Measurements from ENCODE around the gene CACNA1A.

Gene CACNA1A

DNA sequence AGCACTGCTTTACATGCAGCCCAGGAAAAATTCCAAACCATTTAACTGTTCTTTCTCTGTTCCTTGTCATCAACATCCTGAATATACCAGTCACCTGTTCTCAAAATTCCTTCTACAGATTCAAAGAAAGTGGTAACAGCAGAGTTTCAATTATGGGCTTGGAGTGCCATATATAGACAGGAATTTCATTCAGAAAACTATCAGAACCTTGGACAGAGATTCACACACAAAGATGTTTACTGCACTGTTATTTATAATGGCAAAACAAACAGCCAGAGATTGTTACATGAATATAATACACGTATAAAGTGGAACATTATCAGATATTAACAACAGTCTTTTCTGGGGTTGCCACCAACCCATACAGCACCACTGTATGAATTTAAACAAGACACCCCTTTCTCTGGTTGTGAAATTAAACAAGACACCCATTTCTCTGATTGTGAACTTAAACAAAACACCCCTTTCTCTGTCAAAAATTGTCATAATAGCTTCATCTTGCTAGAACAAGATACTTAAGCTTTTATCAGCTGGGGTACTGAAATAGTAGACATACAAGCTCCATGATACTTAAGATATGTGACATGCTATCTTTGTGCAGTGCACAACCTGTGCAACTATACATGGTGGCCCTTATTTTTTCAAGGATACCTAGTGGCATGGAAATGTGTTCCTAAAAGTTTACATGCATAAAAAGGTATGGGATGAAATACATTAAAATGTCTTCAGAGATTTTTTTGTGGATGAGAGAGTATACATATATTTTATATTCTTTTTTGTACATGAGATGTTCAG is 12.6 kb downstream of the CACNA1A start:
- no peak for TF ChIP-seq CTCF (IDR thresholded peaks at IDR 0.05; ENCODE audit: extremely low read depth, missing control alignments)
- no peak for DNase-seq (ENCODE audit: low spot score)

DNA sequence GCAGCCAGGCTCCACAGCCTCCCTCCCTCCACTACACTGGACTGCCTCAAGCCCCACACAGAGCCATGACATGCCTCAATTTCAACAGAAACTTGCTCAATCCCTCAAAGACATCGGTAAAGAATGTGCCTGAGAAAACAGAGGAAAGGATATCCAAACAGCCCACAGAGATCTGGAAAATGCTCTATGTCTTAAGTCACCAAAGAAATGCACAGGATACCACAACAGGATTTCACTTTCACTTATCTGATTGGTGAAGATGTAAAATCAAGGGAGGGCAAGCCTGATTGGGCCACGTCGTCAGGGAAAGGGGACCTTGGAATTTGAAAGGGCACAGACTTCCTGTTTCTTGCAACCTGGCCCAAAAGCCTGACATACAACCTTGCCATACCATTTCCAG is 14.2 kb downstream of the CACNA1A start:
- DNase-seq (ENCODE audit: low spot score), result no peak

GRCh38 chr19:13487985-13488384 is 18.3 kb downstream of the CACNA1A start:
- DNase-seq (ENCODE audit: low spot score), result no peak
- TF ChIP-seq CTCF (IDR thresholded peaks at IDR 0.05; ENCODE audit: extremely low read depth, missing control alignments), result no peak

More for the DNA sequence above, 14.2 kb downstream of the CACNA1A start:
- TF ChIP-seq CTCF (IDR thresholded peaks at IDR 0.05; ENCODE audit: extremely low read depth, missing control alignments), result no peak

GRCh38 chr19:13484166-13484565 is 22.1 kb downstream of the CACNA1A start:
- no peak for TF ChIP-seq CTCF (IDR thresholded peaks at IDR 0.05; ENCODE audit: extremely low read depth, missing control alignments)
- DNase-seq (ENCODE audit: low spot score), result no peak

DNA sequence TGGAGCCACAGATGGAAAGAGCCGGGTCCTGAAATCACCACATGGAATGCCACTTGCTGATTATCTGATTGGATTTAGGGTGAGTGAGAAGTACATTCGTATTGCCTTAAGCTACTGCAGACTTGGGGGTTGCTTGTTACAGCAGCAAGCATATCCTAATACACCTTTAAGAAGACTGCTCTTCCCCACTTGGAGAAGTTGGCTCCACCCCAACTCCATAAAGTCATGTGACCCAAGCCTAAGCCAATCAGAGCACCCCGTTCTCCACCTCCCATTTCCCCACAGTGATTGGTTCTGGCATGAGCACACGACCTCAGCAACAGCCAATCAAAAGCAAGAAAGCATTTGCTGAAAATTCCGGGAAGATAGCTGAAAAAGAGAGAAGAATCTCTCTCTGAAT is 23.1 kb downstream of the CACNA1A start:
- TF ChIP-seq CTCF (IDR thresholded peaks at IDR 0.05; ENCODE audit: extremely low read depth, missing control alignments), result no peak
- DNase-seq (ENCODE audit: low spot score), result no peak

DNA sequence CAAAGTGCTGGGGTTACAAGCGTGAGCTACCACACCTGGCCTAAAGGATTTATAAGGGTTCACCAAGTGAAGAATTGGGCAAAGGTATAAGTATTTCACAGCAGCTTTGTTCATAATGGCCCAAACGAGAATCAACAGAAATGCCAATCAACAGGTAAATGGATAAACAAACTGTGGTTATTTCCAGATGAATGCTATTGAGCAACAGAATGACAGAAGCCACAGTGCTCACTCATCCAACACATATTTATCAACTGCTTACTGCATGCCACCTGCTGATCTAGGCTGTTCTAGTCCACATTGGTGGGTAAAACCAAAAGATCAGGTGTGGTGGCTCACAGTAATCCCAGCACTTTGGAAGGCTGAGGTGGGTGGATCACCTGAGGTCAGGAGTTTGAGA is 27.7 kb downstream of the CACNA1A start:
- TF ChIP-seq CTCF (IDR thresholded peaks at IDR 0.05; ENCODE audit: extremely low read depth, missing control alignments), result no peak

DNA sequence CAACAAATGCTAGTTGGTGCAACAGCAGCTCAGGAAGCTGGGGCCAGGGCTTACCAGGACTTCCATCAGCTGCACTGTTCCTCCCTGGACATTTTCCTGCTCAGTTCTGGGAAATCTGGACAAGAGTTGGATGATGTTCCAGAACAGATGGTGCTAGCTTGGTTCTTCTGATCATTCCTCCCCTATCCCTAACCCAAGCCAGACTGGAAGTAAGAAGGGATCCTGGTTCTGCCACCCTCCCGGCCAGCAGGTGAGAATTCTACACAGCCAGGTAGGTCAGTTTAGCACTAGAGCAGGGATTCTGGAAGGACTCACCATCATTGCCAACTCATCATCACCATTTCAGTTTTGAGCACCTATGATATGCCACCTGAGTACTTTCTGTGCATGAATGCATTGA is 30.2 kb downstream of the CACNA1A start:
- TF ChIP-seq CTCF (IDR thresholded peaks at IDR 0.05; ENCODE audit: extremely low read depth, missing control alignments), result no peak
- DNase-seq (ENCODE audit: low spot score), result no peak

More for the DNA sequence above, 27.7 kb downstream of the CACNA1A start:
- no peak for DNase-seq (ENCODE audit: low spot score)

Measured in GM20000 (cell line).